Measurements from ENCODE around the gene KRT28. TPM values are rescaled to one million over a fixed set of nuclear protein-coding genes. Genes with fewer than 3 reads are reported as not detected.

The KRT28 gene
- total RNA-seq, 1 donor from 2014 or later = not detected

GRCh38 chr17:40778461-40778860 lies 21.3 kb downstream of the KRT28 start:
- Histone ChIP-seq H3K4me1 (no peaks in the 10 kb centered on the region), H3K9ac (no peak overlapping the region), H3K4me2 (no peak overlapping the region), H4K20me1 (ENCODE audit: low read depth) (no peaks in the 10 kb centered on the region), H3K27me3 (peaks cover 21% of the 10 kb centered on the region), H3K9me3 (ENCODE audit: low read depth) (no peaks in the 10 kb centered on the region), H3K79me2 (ENCODE audit: low read depth) (no peaks in the 10 kb centered on the region), H3F3A (ENCODE audit: low read depth) (no peaks in the 10 kb centered on the region), H2AFZ (replicated peaks) (no peak overlapping the region), H3K36me3 (no peaks in the 10 kb centered on the region), H3K27ac (no peak overlapping the region), H3K4me3 (no peak overlapping the region)
- Mint-ChIP-seq H3K4me3 (no peak overlapping the region), H3K9me3 (peaks cover 2% of the 10 kb centered on the region), H3K27me3 (ENCODE audit: insufficient read depth, low read depth) (no peaks in the 10 kb centered on the region), H3K27ac (no peak overlapping the region), H3K4me1 (no peaks in the 10 kb centered on the region), H3K36me3 (no peaks in the 10 kb centered on the region)
- DNase-seq (ENCODE audit: low spot score) = no peak
- TF ChIP-seq, protein P1, sequence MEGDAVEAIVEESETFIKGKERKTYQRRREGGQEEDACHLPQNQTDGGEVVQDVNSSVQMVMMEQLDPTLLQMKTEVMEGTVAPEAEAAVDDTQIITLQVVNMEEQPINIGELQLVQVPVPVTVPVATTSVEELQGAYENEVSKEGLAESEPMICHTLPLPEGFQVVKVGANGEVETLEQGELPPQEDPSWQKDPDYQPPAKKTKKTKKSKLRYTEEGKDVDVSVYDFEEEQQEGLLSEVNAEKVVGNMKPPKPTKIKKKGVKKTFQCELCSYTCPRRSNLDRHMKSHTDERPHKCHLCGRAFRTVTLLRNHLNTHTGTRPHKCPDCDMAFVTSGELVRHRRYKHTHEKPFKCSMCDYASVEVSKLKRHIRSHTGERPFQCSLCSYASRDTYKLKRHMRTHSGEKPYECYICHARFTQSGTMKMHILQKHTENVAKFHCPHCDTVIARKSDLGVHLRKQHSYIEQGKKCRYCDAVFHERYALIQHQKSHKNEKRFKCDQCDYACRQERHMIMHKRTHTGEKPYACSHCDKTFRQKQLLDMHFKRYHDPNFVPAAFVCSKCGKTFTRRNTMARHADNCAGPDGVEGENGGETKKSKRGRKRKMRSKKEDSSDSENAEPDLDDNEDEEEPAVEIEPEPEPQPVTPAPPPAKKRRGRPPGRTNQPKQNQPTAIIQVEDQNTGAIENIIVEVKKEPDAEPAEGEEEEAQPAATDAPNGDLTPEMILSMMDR (IDR thresholded peaks at IDR 0.05) = no peak
- TF ChIP-seq EZH2phosphoT487 (IDR thresholded peaks at IDR 0.05) = no peak
- no peak for TF ChIP-seq EZH2 (IDR thresholded peaks at IDR 0.05)

DNA sequence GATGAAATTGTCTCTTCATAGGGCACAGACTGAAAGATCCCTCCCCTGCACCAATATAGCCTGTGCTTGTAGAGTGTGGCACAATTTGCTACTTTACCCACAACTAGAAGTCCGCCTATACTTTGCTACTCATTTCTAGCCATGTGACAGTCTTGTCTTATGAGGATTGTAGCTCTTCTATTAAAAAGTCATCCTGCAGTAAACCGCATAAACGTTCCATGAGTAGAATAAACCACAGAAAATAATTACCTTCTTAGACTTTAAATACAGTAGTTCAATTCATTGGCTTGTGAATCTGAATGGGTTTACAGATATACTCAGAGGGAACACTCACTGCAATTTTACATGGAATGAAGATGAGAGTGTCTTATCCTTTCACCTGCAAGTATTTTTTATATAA lies 21.8 kb downstream of the KRT28 start:
- H3K4me3 Mint-ChIP-seq = no peak overlapping the region
- no peaks in the 10 kb centered on the region for H3K4me1 Mint-ChIP-seq
- H3K36me3 Mint-ChIP-seq = no peaks in the 10 kb centered on the region
- H3K27ac ChIP-seq = no peak overlapping the region
- H3F3A ChIP-seq (ENCODE audit: low read depth) = no peaks in the 10 kb centered on the region
- H4K20me1 ChIP-seq (ENCODE audit: low read depth) = no peaks in the 10 kb centered on the region
- H3K4me1 ChIP-seq = no peaks in the 10 kb centered on the region
- no peaks in the 10 kb centered on the region for H3K79me2 ChIP-seq (ENCODE audit: low read depth)
- H3K4me2 ChIP-seq = no peak overlapping the region
- H3K9ac ChIP-seq = no peak overlapping the region
- H3K9me3 ChIP-seq (ENCODE audit: low read depth) = no peaks in the 10 kb centered on the region
- peaks cover 26% of the 10 kb centered on the region for H3K27me3 ChIP-seq
- no peak overlapping the region for H3K4me3 ChIP-seq
- no peaks in the 10 kb centered on the region for H3K27me3 Mint-ChIP-seq (ENCODE audit: insufficient read depth, low read depth)
- H2AFZ ChIP-seq (replicated peaks) = no peak overlapping the region
- H3K36me3 ChIP-seq = no peaks in the 10 kb centered on the region
- DNase-seq (ENCODE audit: low spot score) = no peak
- no peak for TF ChIP-seq EZH2phosphoT487 (IDR thresholded peaks at IDR 0.05)
- TF ChIP-seq, protein P1 (IDR thresholded peaks at IDR 0.05) = no peak
- TF ChIP-seq EZH2 (IDR thresholded peaks at IDR 0.05) = no peak
- H3K27ac Mint-ChIP-seq = no peak overlapping the region
- peaks cover 2% of the 10 kb centered on the region for H3K9me3 Mint-ChIP-seq

DNA sequence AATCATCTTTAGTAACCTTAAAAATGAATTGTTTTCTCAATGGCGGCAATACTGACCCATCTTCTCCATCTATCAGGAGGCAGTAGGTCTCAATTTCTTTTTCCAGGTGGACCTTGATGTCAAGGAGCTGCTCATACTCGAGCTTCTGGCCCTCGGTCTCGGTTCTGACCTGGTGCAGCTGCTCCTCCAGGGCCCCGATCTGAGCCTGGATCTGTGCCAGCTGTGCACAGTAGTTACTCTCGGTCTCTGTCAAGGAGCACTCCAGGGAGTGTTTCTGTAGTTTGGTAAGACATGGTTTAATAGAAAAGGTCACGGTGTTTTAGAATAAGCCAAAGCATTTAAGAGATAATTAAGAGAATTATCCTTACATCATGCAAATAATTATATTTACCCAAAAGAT lies 22.3 kb downstream of the KRT28 start:
- Mint-ChIP-seq H3K36me3 (no peaks in the 10 kb centered on the region), H3K4me1 (no peaks in the 10 kb centered on the region), H3K27ac (no peak overlapping the region), H3K9me3 (peaks cover 2% of the 10 kb centered on the region), H3K27me3 (ENCODE audit: insufficient read depth, low read depth) (no peaks in the 10 kb centered on the region), H3K4me3 (no peak overlapping the region)
- Histone ChIP-seq H3K9ac (no peak overlapping the region), H3K4me2 (no peak overlapping the region), H3K27me3 (peaks cover 31% of the 10 kb centered on the region), H3K9me3 (ENCODE audit: low read depth) (no peaks in the 10 kb centered on the region), H3K27ac (no peak overlapping the region), H3K4me3 (no peak overlapping the region), H4K20me1 (ENCODE audit: low read depth) (no peaks in the 10 kb centered on the region), H3K4me1 (no peaks in the 10 kb centered on the region), H3K79me2 (ENCODE audit: low read depth) (no peaks in the 10 kb centered on the region), H3F3A (ENCODE audit: low read depth) (no peaks in the 10 kb centered on the region), H3K36me3 (no peaks in the 10 kb centered on the region), H2AFZ (replicated peaks) (no peak overlapping the region)
- no peak for DNase-seq (ENCODE audit: low spot score)
- TF ChIP-seq EZH2phosphoT487 (IDR thresholded peaks at IDR 0.05) = no peak
- no peak for TF ChIP-seq EZH2 (IDR thresholded peaks at IDR 0.05)

DNA sequence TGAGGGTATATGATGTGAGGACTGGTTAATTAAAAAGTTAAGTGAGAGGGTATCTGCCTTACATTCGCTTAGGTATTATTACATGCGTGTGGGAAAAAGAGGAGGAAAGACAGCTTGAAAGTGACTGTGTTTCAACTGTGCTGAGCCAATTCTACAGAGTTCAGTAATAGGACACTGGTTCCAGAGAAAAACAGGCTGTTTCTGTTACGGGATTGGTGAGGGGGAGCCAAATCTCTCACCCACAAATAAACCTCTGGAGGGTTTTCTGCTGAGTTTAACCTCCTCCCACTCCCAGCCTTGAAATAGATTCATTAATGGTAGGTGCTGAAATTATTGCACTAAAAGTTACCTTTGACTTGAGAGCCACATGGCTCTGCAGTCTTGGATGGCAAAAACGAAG lies 23.8 kb downstream of the KRT28 start:
- Mint-ChIP-seq H3K9me3 (peaks cover 2% of the 10 kb centered on the region), H3K27ac (no peak overlapping the region), H3K4me3 (no peak overlapping the region), H3K4me1 (no peaks in the 10 kb centered on the region), H3K36me3 (no peaks in the 10 kb centered on the region), H3K27me3 (ENCODE audit: insufficient read depth, low read depth) (peaks cover 5% of the 10 kb centered on the region)
- Histone ChIP-seq H2AFZ (replicated peaks) (no peak overlapping the region), H4K20me1 (ENCODE audit: low read depth) (no peaks in the 10 kb centered on the region), H3K4me1 (no peaks in the 10 kb centered on the region), H3K9ac (no peak overlapping the region), H3K36me3 (no peaks in the 10 kb centered on the region), H3K9me3 (ENCODE audit: low read depth) (no peaks in the 10 kb centered on the region), H3K79me2 (ENCODE audit: low read depth) (no peaks in the 10 kb centered on the region), H3K4me3 (no peak overlapping the region), H3F3A (ENCODE audit: low read depth) (no peaks in the 10 kb centered on the region), H3K27me3 (peaks cover 41% of the 10 kb centered on the region), H3K4me2 (no peak overlapping the region), H3K27ac (no peak overlapping the region)
- no peak for DNase-seq (ENCODE audit: low spot score)
- no peak for TF ChIP-seq EZH2 (IDR thresholded peaks at IDR 0.05)
- TF ChIP-seq, protein P1 (IDR thresholded peaks at IDR 0.05) = no peak
- TF ChIP-seq EZH2phosphoT487 (IDR thresholded peaks at IDR 0.05) = no peak

Measured in neural progenitor cell (in vitro differentiated cells).